BE2C (cell line): Measurements from ENCODE around the gene CFAP77.

Experiments
- DNase-seq: peaks from one replicate; pipeline ENCODE4 v3.0.0-alpha.2; 2020
- H3K27me3 ChIP-seq: fragments of 250-450 bp; sonication (Bioruptor Pico); 2 replicates; pipeline ENCODE4 v1.5.1; 2020; ENCODE audit warnings: mild to moderate bottlenecking
- H3K36me3 ChIP-seq: fragments of 250-450 bp; sonication (Bioruptor Pico); 2 replicates; pipeline ENCODE4 v1.5.1; 2020; ENCODE audit warnings: mild to moderate bottlenecking
- H3K4me1 ChIP-seq: fragments of 250-450 bp; sonication (Bioruptor Pico); 2 replicates; pipeline ENCODE4 v1.5.1; 2020
- H3K4me3 ChIP-seq: 2 replicates; pipeline ENCODE4 v1.5.1; 2011; ENCODE audit warnings: low read depth, low read length
- H3K9me3 ChIP-seq: fragments of 250-450 bp; sonication (Bioruptor Pico); 2 replicates; pipeline ENCODE4 v1.5.1; 2020
- TF ChIP-seq, protein P1 (sequence below): IDR thresholded peaks from 2 replicates; pipeline ENCODE4 v1.5.1; 2012; ENCODE audit warnings: mild to moderate bottlenecking, low read depth, low read length

Gene CFAP77

GRCh38 chr9:132589148-132590036 lies 179.4 kb downstream of the CFAP77 start:
- Histone ChIP-seq H3K4me3 (no peak overlapping the region), H3K36me3 (peaks cover 4% of the 10 kb centered on the region; the same call in 1 of the 2 replicates), H3K9me3 (no peaks in the 10 kb centered on the region), H3K4me1 (no peaks in the 10 kb centered on the region), H3K27me3 (peaks cover 70% of the 10 kb centered on the region)
- TF ChIP-seq, protein P1, sequence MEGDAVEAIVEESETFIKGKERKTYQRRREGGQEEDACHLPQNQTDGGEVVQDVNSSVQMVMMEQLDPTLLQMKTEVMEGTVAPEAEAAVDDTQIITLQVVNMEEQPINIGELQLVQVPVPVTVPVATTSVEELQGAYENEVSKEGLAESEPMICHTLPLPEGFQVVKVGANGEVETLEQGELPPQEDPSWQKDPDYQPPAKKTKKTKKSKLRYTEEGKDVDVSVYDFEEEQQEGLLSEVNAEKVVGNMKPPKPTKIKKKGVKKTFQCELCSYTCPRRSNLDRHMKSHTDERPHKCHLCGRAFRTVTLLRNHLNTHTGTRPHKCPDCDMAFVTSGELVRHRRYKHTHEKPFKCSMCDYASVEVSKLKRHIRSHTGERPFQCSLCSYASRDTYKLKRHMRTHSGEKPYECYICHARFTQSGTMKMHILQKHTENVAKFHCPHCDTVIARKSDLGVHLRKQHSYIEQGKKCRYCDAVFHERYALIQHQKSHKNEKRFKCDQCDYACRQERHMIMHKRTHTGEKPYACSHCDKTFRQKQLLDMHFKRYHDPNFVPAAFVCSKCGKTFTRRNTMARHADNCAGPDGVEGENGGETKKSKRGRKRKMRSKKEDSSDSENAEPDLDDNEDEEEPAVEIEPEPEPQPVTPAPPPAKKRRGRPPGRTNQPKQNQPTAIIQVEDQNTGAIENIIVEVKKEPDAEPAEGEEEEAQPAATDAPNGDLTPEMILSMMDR: no peak
- DNase-seq: no peak

DNA sequence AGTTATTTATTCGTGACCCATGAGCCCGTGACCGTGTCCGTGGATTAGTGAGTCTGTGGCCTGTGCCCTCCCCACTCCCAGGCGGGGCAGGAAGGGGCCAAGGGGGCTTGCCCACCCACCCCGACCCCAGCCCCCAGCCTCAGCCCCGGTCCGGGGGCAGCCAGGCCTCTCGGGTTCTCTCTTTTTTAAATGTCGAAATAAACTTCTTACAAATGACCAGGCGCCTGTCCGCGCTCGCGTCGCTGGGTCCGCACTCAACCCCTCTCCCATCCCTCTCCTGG lies 180.0 kb downstream of the CFAP77 start:
- TF ChIP-seq, protein P1: no peak
- Histone ChIP-seq H3K4me1 (no peaks in the 10 kb centered on the region), H3K27me3 (peaks cover 64% of the 10 kb centered on the region), H3K4me3 (no peak overlapping the region), H3K9me3 (no peaks in the 10 kb centered on the region), H3K36me3 (peaks cover 8% of the 10 kb centered on the region)
- no peak for DNase-seq

DNA sequence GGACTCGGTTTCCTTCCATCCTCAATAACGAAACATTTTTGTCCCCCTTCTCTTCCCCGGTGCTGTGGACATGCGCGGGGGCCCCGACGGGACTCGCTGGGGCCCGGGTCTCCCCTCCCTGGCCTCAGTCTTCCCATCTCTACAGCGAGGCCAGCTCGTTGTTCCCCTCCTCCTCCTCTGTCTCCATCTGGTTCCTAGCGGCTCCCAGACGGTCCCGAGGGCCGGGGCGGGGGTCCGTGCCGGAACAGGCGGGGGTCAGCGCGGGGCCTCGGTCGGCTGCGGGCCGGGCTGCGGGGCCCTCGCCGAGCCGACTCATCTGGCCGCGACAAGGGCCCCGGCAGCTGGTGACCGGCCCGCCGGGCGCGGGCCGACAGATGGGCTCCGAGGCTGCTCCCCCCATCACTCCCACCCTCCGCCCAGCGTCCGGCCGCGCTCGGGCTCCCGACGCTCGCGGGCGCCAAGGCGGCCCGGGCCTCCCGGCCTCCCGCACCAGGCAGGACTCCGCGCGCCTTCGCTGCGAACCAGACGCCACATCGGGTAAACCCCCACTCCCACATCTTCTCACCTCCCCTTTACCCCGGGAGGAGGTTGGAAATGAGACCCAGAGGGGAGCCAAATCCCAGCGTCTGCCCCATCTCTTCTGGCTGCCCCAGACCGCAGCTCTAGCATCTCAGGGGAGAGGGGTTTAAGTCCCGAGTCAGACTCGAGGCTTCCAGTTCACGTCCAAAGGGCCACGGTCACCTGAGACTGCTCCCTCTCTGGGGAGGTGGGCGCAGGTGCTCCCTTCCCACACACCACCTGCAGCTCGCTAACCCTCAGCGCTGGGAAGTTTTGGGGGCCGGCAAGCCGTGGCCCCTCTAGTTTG lies 180.5 kb downstream of the CFAP77 start:
- Histone ChIP-seq H3K4me1 (no peaks in the 10 kb centered on the region), H3K4me3 (no peak overlapping the region), H3K36me3 (peaks cover 12% of the 10 kb centered on the region), H3K27me3 (peaks cover 58% of the 10 kb centered on the region), H3K9me3 (no peaks in the 10 kb centered on the region)
- TF ChIP-seq, protein P1: no peak
- DNase-seq: no peak

GRCh38 chr9:132591244-132591643 lies 181.2 kb downstream of the CFAP77 start:
- peaks cover 51% of the 10 kb centered on the region for H3K27me3 ChIP-seq
- H3K4me3 ChIP-seq: no peak overlapping the region
- no peak for DNase-seq
- peaks cover 19% of the 10 kb centered on the region for H3K36me3 ChIP-seq
- no peaks in the 10 kb centered on the region for H3K4me1 ChIP-seq
- no peaks in the 10 kb centered on the region for H3K9me3 ChIP-seq
- TF ChIP-seq, protein P1: no peak

DNA sequence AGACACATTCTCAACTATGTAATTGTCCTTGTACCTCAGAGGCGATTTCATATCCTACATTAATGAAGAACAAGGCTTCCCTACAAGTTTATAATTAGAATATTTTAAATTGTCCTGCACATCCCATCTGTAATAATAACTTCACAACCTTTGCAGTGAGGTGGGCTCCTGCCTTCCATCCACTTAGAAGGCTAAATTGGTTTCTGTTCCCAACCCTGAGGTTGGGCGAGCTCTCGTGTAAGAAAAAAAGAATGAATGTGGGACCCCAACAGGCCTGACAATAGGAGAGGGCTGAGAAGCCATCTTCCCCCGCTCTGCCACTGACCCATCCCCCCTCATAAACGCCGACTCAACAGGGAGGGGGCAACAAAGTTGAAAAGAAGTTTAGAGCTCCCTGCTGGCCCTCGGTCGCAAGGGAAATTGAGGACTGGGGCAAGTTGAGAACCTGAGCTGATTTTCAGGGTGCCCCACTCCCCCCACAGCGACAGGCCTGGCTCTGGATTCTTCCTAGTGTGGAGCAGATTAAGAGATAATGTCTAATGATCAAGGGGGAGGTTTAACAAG lies 181.8 kb downstream of the CFAP77 start:
- peaks cover 45% of the 10 kb centered on the region for H3K27me3 ChIP-seq
- no peak for DNase-seq
- H3K9me3 ChIP-seq: no peaks in the 10 kb centered on the region
- H3K4me3 ChIP-seq: no peak overlapping the region
- H3K36me3 ChIP-seq: peaks cover 25% of the 10 kb centered on the region
- no peaks in the 10 kb centered on the region for H3K4me1 ChIP-seq
- TF ChIP-seq, protein P1: no peak
